Epithelial cell of proximal tubule (primary cell): Measurements from ENCODE around the gene LAMA2. TPM values are rescaled to one million over a fixed set of nuclear protein-coding genes. Genes with fewer than 3 reads are reported as not detected.

ENCODE experiments used
- DNase-seq: peaks from one replicate; pipeline ENCODE4 v3.0.0-alpha.2; 2011; ENCODE audit warnings: low read depth
- H3K4me3 ChIP-seq: 2 replicates; pipeline ENCODE4 v1.5.1; 2011; ENCODE audit warnings: low read depth, mild to moderate bottlenecking, low read length
- CTCF ChIP-seq: conservative IDR thresholded peaks from 2 replicates; pipeline ENCODE4 v1.5.1; 2012; ENCODE audit warnings: low read depth, mild to moderate bottlenecking, low read length
- total RNA-seq: library from RNA; depleted of rRNA; stranded (reverse); fragments of >200 nt; gene quantifications from 2 replicates; pipeline ENCODE4 v1.2.3, GENCODE V29; 2015

The LAMA2 gene
- total RNA-seq, 1 donor from 2014 or later: 0.69 TPM

DNA sequence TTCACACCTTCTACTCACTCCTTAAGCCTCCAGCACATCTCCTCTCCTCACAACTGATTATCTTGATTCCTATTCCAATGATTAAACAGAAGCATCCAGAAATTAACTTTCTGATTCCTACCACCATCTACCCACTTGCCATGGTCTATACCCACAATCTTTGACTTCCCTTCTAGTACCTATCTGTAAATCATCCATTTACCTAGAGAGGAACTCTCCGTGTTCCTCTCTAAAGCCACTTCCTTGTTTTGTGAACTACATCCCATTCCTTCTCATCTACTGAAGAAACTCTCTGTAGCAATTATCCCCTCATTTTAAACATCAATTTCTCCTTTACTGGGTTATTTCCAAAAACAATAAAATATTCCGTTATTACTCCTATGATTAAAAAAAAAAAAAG lies 659.8 kb downstream of the LAMA2 start:
- no peak for TF ChIP-seq CTCF
- DNase-seq: no peak
- no peak overlapping the region for H3K4me3 ChIP-seq

DNA sequence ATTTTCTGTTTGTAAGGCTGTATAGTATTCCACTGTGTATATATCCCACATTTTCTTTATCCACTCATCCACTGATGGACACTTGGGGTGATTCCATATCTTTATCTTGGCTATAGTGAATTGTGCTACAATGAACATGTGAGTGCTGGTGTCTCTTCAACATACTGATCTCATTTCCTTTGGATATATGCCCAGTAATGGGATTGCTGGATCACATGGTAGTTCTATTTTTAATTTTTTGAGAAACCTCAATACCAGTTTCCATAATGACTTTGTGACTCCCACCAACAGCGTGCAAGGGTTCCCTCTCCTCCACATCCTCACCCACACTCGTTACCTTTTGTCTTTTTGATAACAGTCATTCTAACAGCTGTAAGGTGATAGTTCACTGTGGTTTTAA lies 661.0 kb downstream of the LAMA2 start:
- DNase-seq: no peak

GRCh38 chr6:129544892-129545612 lies 662.1 kb downstream of the LAMA2 start:
- H3K4me3 ChIP-seq: no peak overlapping the region
- no peak for DNase-seq
- TF ChIP-seq CTCF: no peak

More for the DNA sequence above, 661.0 kb downstream of the LAMA2 start:
- H3K4me3 ChIP-seq: no peak overlapping the region
- no peak for TF ChIP-seq CTCF

DNA sequence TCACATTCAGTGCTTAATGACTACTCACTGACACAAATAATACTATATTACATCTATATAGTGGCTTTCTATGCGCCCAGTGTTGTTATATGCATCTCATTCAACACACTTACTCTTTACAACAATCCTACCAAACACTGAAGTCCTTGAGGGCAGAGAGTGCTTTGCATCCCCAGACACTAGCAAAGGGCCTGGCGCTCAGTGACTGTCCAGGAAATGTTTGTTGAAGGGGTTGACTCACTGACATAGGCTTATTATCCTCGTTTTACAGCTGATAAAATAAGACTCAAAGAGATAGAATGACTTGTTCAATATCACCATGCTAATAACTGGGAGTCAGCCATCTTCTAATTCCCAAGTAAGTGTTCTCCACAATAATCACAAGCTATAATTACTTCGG lies 663.8 kb downstream of the LAMA2 start:
- DNase-seq: no peak
- no peak for TF ChIP-seq CTCF
- H3K4me3 ChIP-seq: no peak overlapping the region

GRCh38 chr6:129551486-129551885 lies 668.5 kb downstream of the LAMA2 start:
- no peak overlapping the region for H3K4me3 ChIP-seq
- no peak for DNase-seq
- no peak for TF ChIP-seq CTCF

- no peak for TF ChIP-seq CTCF
These were observed 669.5 kb downstream of the LAMA2 start for GRCh38 chr6:129552413-129552812.

DNA sequence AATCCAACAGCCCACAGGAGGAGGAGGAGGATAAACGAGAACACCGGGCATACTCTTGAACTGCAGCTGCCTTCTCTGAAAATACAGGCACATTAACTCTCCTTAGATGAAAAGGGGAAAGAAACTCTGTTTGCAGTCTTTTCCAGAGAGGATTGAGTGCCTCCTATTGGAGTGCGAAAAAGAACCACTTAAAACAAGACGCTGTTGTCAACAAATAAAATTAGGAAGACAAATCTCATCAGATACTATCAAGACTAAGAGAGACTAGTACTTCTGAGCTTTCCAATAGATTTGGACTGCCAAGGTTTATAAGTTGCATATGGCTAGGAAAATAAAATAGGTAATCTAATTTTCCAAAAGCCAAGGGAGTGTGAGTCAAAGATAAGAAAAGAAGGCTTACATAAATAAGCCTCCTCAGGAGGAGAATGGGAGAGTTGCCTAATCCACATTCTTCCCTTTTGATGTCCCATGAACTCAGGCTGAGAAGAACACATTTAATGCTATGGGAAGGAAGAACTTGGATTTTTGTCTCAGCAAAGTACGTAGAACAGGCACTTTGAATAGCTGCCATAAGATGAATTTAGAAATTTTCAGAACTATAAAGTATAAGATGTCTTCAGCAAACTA lies 672.4 kb downstream of the LAMA2 start:
- TF ChIP-seq CTCF: no peak
- no peak for DNase-seq
- no peak overlapping the region for H3K4me3 ChIP-seq

More at GRCh38 chr6:129552413-129552812, 669.5 kb downstream of the LAMA2 start:
- H3K4me3 ChIP-seq: no peak overlapping the region
- DNase-seq: no peak
